ENCODE results near the gene CENPS. TPM values are rescaled to one million over a fixed set of nuclear protein-coding genes. Genes with fewer than 3 reads are reported as not detected.
A peak's percentile ranks its signal among the peaks of the same experiment; 100 is the strongest.

The CENPS gene
- total and polyA plus RNA-seq, 9 of the 15 experiments (the other 6 are each of a cell fraction or from before 2014, with no cell fraction given) = 10.2 to 36.0 (median 26.0) TPM

GRCh38 chr1:10430216-10431069, at the start of gene CENPS (continued):
- no peak; the same call in 1 of the 2 replicates for TF ChIP-seq USF1 (CRISPR knock-in tag; IDR thresholded peaks at IDR 0.05)
- TF ChIP-seq PHF8 (IDR thresholded peaks at IDR 0.05; ENCODE audit: borderline replicate concordance, low read length) = peak; percentile 77; the same call in 1 of the 2 replicates
- TF ChIP-seq ZNF224 (CRISPR knock-in tag; IDR thresholded peaks at IDR 0.05) = no peak
- peak; percentile 81 for TF ChIP-seq POLR2A (conservative IDR thresholded peaks at IDR 0.05)
- no peak for TF ChIP-seq ZNF507 (tag; conservative IDR thresholded peaks at IDR 0.05)
- TF ChIP-seq ZNF318 (IDR thresholded peaks at IDR 0.05; ENCODE audit: borderline replicate concordance in 1 of 2, low read depth in 1 of 2) = no peak
- no peak for TF ChIP-seq ILF3 (IDR thresholded peaks at IDR 0.05; ENCODE audit: borderline replicate concordance)
- no peak for TF ChIP-seq HNRNPK (IDR thresholded peaks at IDR 0.05; ENCODE audit: low read depth, low read length, poor library complexity, severe bottlenecking)
- TF ChIP-seq SOX6 (IDR thresholded peaks at IDR 0.05) = peak; percentile 74
- TF ChIP-seq JUN (IDR thresholded peaks at IDR 0.05; ENCODE audit: borderline replicate concordance, low read depth, low read length) = peak; percentile 71; the same call in 1 of the 2 replicates
- peak; percentile 89; the same call in 1 of the 2 replicates for TF ChIP-seq JUN (CRISPR knock-in tag; IDR thresholded peaks at IDR 0.05; ENCODE audit: borderline replicate concordance)
- peak; percentile 95 for TF ChIP-seq TARDBP (IDR thresholded peaks at IDR 0.05)
- 0 out of 2 replicates have a peak, but pooled peaks have one; percentile 33 for TF ChIP-seq RBM14 (IDR thresholded peaks at IDR 0.05; ENCODE audit: borderline replicate concordance, insufficient read depth, low read depth, low read length)
- no peak for TF ChIP-seq CREB5 (CRISPR knock-in tag; IDR thresholded peaks at IDR 0.05)
- TF ChIP-seq MYBL2 (IDR thresholded peaks at IDR 0.05; ENCODE audit: low read depth) = no peak
- TF ChIP-seq MYBL2 (CRISPR knock-in tag; IDR thresholded peaks at IDR 0.05; ENCODE audit: borderline replicate concordance) = 0 out of 2 replicates have a peak, but pooled peaks have one; percentile 38

Data from K562 (cell line).